ENCODE data around the gene ZNF280D.

- TF ChIP-seq, protein P1, sequence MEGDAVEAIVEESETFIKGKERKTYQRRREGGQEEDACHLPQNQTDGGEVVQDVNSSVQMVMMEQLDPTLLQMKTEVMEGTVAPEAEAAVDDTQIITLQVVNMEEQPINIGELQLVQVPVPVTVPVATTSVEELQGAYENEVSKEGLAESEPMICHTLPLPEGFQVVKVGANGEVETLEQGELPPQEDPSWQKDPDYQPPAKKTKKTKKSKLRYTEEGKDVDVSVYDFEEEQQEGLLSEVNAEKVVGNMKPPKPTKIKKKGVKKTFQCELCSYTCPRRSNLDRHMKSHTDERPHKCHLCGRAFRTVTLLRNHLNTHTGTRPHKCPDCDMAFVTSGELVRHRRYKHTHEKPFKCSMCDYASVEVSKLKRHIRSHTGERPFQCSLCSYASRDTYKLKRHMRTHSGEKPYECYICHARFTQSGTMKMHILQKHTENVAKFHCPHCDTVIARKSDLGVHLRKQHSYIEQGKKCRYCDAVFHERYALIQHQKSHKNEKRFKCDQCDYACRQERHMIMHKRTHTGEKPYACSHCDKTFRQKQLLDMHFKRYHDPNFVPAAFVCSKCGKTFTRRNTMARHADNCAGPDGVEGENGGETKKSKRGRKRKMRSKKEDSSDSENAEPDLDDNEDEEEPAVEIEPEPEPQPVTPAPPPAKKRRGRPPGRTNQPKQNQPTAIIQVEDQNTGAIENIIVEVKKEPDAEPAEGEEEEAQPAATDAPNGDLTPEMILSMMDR (IDR thresholded peaks at IDR 0.05) = no peak
- no peak for TF ChIP-seq POLR2A (IDR thresholded peaks at IDR 0.05)
Observed at GRCh38 chr15:56616551-56616950, 116.8 kb downstream of the ZNF280D start.
